ENCODE results near the gene CNTNAP2. TPM values are rescaled to one million over a fixed set of nuclear protein-coding genes. Genes with fewer than 3 reads are reported as not detected.

Gene CNTNAP2
- total and polyA plus RNA-seq, 4 donors = 0.14 to 2.3 (median 1.1) TPM

DNA sequence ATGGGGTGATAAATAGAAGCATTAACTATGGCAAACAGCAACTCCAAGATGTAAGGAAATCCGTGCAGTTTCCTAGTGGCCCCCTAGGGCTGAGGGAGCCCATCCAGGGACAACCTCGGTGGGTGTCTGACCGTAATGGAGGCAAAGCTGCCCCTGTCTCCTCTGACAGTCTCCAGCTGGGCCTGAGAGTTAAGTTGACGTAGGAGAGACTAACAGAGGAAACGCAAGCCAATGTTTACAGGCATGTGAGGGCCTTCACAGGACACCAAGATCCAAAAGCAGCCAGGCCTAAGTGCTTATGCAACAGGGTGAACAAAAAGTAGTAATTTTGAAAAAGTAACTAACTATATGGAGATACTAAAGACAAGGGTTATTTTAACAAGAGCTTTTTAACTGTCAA lies 2144.0 kb downstream of the CNTNAP2 start:
- no peak overlapping the region for H3K9ac ChIP-seq (ENCODE audit: low read depth in 1 of 2, low read length in 2 of 2)
- no peak overlapping the region for H3K4me3 ChIP-seq (ENCODE audit: low read depth in 1 of 3, low read length in 3 of 3)
- TF ChIP-seq HNF4A (conservative IDR thresholded peaks at IDR 0.05) (no peak), JUND (IDR thresholded peaks at IDR 0.05) (no peak), RAD21 (IDR thresholded peaks at IDR 0.05) (no peak), SP1 (IDR thresholded peaks at IDR 0.05) (no peak), YY1 (IDR thresholded peaks at IDR 0.05) (no peak), RXRA (IDR thresholded peaks at IDR 0.05) (no peak), FOXA2 (IDR thresholded peaks at IDR 0.05) (no peak), NR2F2 (IDR thresholded peaks at IDR 0.05) (no peak), FOXA1 (IDR thresholded peaks at IDR 0.05) (no peak), GABPA (IDR thresholded peaks at IDR 0.05 in 1 of 2, conservative IDR thresholded peaks at IDR 0.05 in 1 of 2) (no peak), EGR1 (IDR thresholded peaks at IDR 0.05; ENCODE audit: low read depth in 2 of 2) (no peak)
- TF ChIP-seq, protein P1, sequence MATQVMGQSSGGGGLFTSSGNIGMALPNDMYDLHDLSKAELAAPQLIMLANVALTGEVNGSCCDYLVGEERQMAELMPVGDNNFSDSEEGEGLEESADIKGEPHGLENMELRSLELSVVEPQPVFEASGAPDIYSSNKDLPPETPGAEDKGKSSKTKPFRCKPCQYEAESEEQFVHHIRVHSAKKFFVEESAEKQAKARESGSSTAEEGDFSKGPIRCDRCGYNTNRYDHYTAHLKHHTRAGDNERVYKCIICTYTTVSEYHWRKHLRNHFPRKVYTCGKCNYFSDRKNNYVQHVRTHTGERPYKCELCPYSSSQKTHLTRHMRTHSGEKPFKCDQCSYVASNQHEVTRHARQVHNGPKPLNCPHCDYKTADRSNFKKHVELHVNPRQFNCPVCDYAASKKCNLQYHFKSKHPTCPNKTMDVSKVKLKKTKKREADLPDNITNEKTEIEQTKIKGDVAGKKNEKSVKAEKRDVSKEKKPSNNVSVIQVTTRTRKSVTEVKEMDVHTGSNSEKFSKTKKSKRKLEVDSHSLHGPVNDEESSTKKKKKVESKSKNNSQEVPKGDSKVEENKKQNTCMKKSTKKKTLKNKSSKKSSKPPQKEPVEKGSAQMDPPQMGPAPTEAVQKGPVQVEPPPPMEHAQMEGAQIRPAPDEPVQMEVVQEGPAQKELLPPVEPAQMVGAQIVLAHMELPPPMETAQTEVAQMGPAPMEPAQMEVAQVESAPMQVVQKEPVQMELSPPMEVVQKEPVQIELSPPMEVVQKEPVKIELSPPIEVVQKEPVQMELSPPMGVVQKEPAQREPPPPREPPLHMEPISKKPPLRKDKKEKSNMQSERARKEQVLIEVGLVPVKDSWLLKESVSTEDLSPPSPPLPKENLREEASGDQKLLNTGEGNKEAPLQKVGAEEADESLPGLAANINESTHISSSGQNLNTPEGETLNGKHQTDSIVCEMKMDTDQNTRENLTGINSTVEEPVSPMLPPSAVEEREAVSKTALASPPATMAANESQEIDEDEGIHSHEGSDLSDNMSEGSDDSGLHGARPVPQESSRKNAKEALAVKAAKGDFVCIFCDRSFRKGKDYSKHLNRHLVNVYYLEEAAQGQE (IDR thresholded peaks at IDR 0.05) = no peak
- TF ChIP-seq, protein P2, sequence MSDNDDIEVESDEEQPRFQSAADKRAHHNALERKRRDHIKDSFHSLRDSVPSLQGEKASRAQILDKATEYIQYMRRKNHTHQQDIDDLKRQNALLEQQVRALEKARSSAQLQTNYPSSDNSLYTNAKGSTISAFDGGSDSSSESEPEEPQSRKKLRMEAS (IDR thresholded peaks at IDR 0.05) = no peak
- TF ChIP-seq, protein P3, sequence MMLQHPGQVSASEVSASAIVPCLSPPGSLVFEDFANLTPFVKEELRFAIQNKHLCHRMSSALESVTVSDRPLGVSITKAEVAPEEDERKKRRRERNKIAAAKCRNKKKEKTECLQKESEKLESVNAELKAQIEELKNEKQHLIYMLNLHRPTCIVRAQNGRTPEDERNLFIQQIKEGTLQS (IDR thresholded peaks at IDR 0.05) = no peak
- TF ChIP-seq, protein P4, sequence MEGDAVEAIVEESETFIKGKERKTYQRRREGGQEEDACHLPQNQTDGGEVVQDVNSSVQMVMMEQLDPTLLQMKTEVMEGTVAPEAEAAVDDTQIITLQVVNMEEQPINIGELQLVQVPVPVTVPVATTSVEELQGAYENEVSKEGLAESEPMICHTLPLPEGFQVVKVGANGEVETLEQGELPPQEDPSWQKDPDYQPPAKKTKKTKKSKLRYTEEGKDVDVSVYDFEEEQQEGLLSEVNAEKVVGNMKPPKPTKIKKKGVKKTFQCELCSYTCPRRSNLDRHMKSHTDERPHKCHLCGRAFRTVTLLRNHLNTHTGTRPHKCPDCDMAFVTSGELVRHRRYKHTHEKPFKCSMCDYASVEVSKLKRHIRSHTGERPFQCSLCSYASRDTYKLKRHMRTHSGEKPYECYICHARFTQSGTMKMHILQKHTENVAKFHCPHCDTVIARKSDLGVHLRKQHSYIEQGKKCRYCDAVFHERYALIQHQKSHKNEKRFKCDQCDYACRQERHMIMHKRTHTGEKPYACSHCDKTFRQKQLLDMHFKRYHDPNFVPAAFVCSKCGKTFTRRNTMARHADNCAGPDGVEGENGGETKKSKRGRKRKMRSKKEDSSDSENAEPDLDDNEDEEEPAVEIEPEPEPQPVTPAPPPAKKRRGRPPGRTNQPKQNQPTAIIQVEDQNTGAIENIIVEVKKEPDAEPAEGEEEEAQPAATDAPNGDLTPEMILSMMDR (IDR thresholded peaks at IDR 0.05; ENCODE audit: low read depth, low read length, missing input control) = no peak
- no peaks in the 10 kb centered on the region for H3K9me3 ChIP-seq (ENCODE audit: control insufficient read depth in 4 of 4, low read length in 3 of 4)
- DNase-seq (ENCODE audit: low spot score) = no peak
- H3K27me3 ChIP-seq (ENCODE audit: control insufficient read depth in 4 of 4, insufficient read depth in 4 of 4, low read length in 3 of 4) = no peaks in the 10 kb centered on the region
- peaks cover 0 to 3% (median 1%) of the 10 kb centered on the region in 4 donors for H3K4me1 ChIP-seq (ENCODE audit: control insufficient read depth in 4 of 4, insufficient read depth in 4 of 4, low read length in 3 of 4)
- no peak overlapping the region for H3K27ac ChIP-seq (ENCODE audit: low read depth in 1 of 2, low read length in 2 of 2)
- 83% methylated on average over 5 of the region's 5 CpGs for WGBS
- H3K36me3 ChIP-seq (ENCODE audit: control insufficient read depth in 4 of 4, insufficient read depth in 3 of 4, low read depth in 1 of 4, low read length in 3 of 4) = no peaks in the 10 kb centered on the region

DNA sequence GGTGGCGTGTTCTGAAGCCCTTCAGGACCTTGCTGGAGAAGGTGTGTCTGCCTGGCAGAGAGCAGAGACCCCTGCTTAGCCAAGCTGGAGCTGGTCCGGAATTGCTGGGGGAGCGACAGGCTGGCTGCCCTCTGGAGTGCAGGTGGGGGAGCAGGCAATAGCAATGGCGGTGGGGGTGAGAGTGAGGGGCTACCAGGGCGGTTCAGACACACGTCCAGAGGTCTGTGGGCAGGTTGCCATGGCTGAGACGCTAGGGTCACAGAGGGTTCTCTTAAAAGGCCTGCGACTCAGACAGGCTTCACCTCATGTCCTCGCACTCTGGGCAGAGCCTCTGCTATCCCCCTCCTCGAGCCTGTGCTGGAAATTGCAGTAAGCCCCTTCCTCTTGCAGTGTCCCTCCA lies 2144.9 kb downstream of the CNTNAP2 start:
- H3K36me3 ChIP-seq (ENCODE audit: control insufficient read depth in 4 of 4, insufficient read depth in 3 of 4, low read depth in 1 of 4, low read length in 3 of 4) = no peaks in the 10 kb centered on the region
- TF ChIP-seq NR2F2 (IDR thresholded peaks at IDR 0.05) = no peak
- no peak for DNase-seq (ENCODE audit: low spot score)
- H3K9me3 ChIP-seq (ENCODE audit: control insufficient read depth in 4 of 4, low read length in 3 of 4) = no peaks in the 10 kb centered on the region
- 88% methylated on average over 10 of the region's 10 CpGs for WGBS
- H3K27me3 ChIP-seq (ENCODE audit: control insufficient read depth in 4 of 4, insufficient read depth in 4 of 4, low read length in 3 of 4) = no peaks in the 10 kb centered on the region
- H3K27ac ChIP-seq (ENCODE audit: low read depth in 1 of 2, low read length in 2 of 2) = no peak overlapping the region
- H3K4me1 ChIP-seq (ENCODE audit: control insufficient read depth in 4 of 4, insufficient read depth in 4 of 4, low read length in 3 of 4) = peaks cover 0 to 3% (median 1%) of the 10 kb centered on the region in 4 donors
- H3K4me3 ChIP-seq (ENCODE audit: low read depth in 1 of 3, low read length in 3 of 3) = no peak overlapping the region
- no peak overlapping the region for H3K9ac ChIP-seq (ENCODE audit: low read depth in 1 of 2, low read length in 2 of 2)
